KMS-11 (cell line): Measurements from ENCODE around the gene TRIP13.

Experiments used
- H2AFZ ChIP-seq: fragments of 200-600 bp; sonication (generic); 2 replicates; pipeline ENCODE4 v1.6.1; 2016; ENCODE audit warnings: antibody characterized with exemption, mixed run types, low read depth
- H3K27ac ChIP-seq: fragments of 200-600 bp; sonication (generic); 2 replicates; pipeline ENCODE4 v1.6.1; 2016; ENCODE audit warnings: mild to moderate bottlenecking, mixed run types
- H3K27me3 ChIP-seq: fragments of 200-600 bp; sonication (generic); 2 replicates; pipeline ENCODE4 v1.6.1; 2017; ENCODE audit warnings: mild to moderate bottlenecking, low read depth, mixed run types, moderate library complexity; ENCODE audit not compliant: insufficient read depth
- H3K36me3 ChIP-seq: fragments of 200-600 bp; sonication (generic); 2 replicates; pipeline ENCODE4 v1.6.1; 2017; ENCODE audit warnings: mild to moderate bottlenecking, mixed run types; ENCODE audit not compliant: insufficient read depth
- H3K4me1 ChIP-seq: fragments of 200-600 bp; sonication (generic); 2 replicates; pipeline ENCODE4 v1.6.1; 2016; ENCODE audit warnings: mild to moderate bottlenecking, low read depth, mixed run types; ENCODE audit not compliant: poor library complexity, severe bottlenecking
- H3K4me2 ChIP-seq: fragments of 200-600 bp; sonication (generic); 2 replicates; pipeline ENCODE4 v1.7.0; 2016; ENCODE audit warnings: mild to moderate bottlenecking, mixed run types
- H3K4me3 ChIP-seq: fragments of 200-600 bp; sonication (generic); IDR thresholded peaks from 2 replicates; pipeline ENCODE4 v1.6.1; 2017; ENCODE audit warnings: low read depth, low read length, mixed read lengths; ENCODE audit not compliant: insufficient read depth
- H3K79me2 ChIP-seq: fragments of 200-600 bp; sonication (generic); 2 replicates; pipeline ENCODE4 v1.6.1; 2016; ENCODE audit warnings: low read depth, mixed run types; ENCODE audit not compliant: insufficient read depth
- H3K9ac ChIP-seq: fragments of 200-600 bp; sonication (generic); 2 replicates; pipeline ENCODE4 v1.6.1; 2016; ENCODE audit warnings: mild to moderate bottlenecking, mixed run types
- H4K20me1 ChIP-seq: fragments of 200-600 bp; sonication (generic); 2 replicates; pipeline ENCODE4 v1.6.1; 2016; ENCODE audit warnings: mild to moderate bottlenecking, mixed run types; ENCODE audit not compliant: insufficient read depth
- TF ChIP-seq, protein P1 (sequence below): fragments of 200-600 bp; sonication (generic); conservative IDR thresholded peaks from 2 replicates; pipeline ENCODE4 v1.6.1; 2017; ENCODE audit warnings: low read depth, mild to moderate bottlenecking, antibody characterized with exemption, low read length, moderate library complexity, mixed read lengths

TRIP13 gene

DNA sequence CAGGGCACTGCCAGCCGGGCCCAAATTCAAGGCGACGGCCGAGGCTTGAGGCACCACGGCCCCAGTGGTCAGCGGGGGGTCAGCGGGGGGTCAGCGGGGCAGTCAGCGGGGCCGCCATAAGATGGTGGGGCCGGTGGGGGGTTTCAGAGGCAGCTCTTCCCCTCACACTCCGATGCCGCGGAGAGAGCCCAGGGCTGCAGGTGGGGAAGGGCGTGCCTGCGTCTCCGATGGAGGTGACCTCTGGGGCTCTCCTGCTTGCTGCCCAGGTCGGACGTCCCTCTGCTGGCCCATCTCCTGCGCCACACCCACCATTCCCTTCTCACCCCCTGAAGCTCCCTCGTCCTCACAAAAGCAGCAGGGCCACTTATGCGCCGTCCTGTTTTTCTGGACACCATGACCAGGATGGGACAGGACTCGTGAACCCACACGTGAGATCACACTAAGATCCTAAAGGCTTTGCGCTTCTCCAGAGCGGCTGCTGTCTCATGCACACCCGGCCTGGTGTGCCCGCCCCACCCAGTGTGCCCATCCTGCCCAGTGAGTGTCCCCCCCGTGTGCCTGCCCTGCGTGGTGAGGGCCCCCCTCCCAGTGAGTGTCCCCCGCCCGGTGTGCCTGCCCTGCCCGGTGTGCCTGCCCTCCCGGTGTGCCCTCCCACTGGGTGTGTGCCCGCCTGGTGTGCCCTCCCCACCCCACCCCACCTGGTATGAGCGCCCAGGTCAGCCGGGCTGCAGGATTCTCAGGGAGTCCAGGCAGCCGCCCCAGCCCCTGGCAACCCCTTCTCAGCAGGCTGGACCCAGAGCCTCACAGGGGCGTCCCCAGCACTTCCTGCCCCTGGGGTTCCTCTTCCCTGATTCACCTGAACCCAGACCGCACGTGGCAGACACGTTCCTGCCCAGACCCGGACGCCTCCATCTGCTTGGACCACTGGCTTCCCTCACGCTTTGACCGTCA, 67.2 kb downstream of the TRIP13 start:
- peaks cover 52% of the 10 kb centered on the region for H3K4me1 ChIP-seq
- no peaks in the 10 kb centered on the region for H4K20me1 ChIP-seq
- H2AFZ ChIP-seq = no peak overlapping the region
- TF ChIP-seq, protein P1, sequence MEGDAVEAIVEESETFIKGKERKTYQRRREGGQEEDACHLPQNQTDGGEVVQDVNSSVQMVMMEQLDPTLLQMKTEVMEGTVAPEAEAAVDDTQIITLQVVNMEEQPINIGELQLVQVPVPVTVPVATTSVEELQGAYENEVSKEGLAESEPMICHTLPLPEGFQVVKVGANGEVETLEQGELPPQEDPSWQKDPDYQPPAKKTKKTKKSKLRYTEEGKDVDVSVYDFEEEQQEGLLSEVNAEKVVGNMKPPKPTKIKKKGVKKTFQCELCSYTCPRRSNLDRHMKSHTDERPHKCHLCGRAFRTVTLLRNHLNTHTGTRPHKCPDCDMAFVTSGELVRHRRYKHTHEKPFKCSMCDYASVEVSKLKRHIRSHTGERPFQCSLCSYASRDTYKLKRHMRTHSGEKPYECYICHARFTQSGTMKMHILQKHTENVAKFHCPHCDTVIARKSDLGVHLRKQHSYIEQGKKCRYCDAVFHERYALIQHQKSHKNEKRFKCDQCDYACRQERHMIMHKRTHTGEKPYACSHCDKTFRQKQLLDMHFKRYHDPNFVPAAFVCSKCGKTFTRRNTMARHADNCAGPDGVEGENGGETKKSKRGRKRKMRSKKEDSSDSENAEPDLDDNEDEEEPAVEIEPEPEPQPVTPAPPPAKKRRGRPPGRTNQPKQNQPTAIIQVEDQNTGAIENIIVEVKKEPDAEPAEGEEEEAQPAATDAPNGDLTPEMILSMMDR = no peak
- no peaks in the 10 kb centered on the region; the same call in 1 of the 2 replicates for H3K27me3 ChIP-seq
- no peaks in the 10 kb centered on the region; the same call in 1 of the 2 replicates for H3K79me2 ChIP-seq
- H3K9ac ChIP-seq = no peak overlapping the region
- H3K27ac ChIP-seq = no peak overlapping the region
- H3K4me2 ChIP-seq = no peak overlapping the region
- no peaks in the 10 kb centered on the region for H3K36me3 ChIP-seq
- H3K4me3 ChIP-seq = no peak overlapping the region

DNA sequence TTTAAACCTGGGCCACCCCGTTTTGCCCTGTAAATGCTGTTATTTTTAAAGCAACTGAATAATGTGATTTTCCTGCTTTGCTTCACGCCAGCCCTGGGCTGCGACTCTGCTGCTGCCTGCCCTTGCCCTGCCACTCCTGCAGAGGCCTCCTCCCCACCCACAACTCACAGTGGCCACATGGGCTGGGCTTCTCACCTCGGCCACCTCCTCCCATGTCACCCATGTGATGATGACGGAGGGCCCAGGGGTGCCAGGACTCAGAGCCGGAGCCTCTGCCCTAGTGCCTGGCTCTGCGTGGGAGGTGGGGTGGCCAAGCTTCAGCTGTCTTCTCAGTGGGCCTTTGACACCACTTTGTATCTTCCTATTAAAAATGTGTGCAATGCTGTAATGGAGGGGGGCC, 67.9 kb downstream of the TRIP13 start:
- H3K36me3 ChIP-seq = no peaks in the 10 kb centered on the region

DNA sequence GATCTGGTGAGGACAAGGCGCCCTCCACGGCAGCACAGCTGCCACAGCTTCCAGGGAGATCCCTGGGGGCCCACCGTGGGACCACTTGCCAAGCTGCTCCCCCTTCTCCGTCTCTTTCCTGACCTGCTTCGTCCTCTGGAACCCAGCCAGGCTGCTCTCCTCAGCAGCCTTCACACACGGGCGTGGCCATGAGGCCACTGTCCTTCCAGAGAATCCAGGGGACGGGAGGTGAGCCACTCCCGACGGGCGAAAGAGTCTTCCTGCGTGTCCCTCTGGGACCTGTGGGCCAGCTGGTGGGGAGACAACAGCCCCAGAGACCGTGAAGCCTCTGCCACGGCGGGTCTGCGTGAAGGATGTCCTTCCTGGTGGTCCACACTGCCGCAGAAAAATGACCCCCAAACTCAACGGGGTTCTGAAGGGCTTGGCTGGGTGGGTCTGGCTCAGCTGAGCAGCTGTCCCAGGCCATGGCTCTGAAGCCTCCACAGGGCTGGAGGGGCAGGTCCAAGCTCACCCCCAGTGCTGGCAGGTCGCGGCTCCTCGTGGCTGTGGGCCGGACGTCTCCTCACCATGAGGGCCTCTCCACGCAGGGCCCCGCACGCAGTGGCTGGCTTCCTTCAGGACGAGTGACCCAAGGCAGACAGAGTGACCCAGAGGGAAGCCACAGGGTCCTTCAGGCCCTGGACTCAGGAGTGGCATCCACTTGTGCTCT, 68.5 kb downstream of the TRIP13 start:
- Histone ChIP-seq H3K4me1 (peaks cover 61% of the 10 kb centered on the region), H3K27me3 (no peaks in the 10 kb centered on the region; the same call in 1 of the 2 replicates), H2AFZ (no peak overlapping the region), H4K20me1 (no peaks in the 10 kb centered on the region), H3K4me2 (no peak overlapping the region), H3K27ac (peak overlapping the region; percentile 91; the same call in 1 of the 2 replicates), H3K9ac (no peak overlapping the region; the same call in 1 of the 2 replicates), H3K4me3 (no peak overlapping the region), H3K36me3 (no peaks in the 10 kb centered on the region), H3K79me2 (no peaks in the 10 kb centered on the region; the same call in 1 of the 2 replicates)
- TF ChIP-seq, protein P1 = no peak

More for the DNA sequence above, 67.9 kb downstream of the TRIP13 start:
- Histone ChIP-seq H3K27me3 (no peaks in the 10 kb centered on the region; the same call in 1 of the 2 replicates), H3K9ac (no peak overlapping the region; the same call in 1 of the 2 replicates), H3K4me2 (no peak overlapping the region), H3K4me3 (no peak overlapping the region), H3K27ac (peak overlapping the region; percentile 91; the same call in 1 of the 2 replicates), H3K79me2 (no peaks in the 10 kb centered on the region; the same call in 1 of the 2 replicates), H2AFZ (no peak overlapping the region), H3K4me1 (peaks cover 54% of the 10 kb centered on the region), H4K20me1 (no peaks in the 10 kb centered on the region)
- TF ChIP-seq, protein P1 = no peak

DNA sequence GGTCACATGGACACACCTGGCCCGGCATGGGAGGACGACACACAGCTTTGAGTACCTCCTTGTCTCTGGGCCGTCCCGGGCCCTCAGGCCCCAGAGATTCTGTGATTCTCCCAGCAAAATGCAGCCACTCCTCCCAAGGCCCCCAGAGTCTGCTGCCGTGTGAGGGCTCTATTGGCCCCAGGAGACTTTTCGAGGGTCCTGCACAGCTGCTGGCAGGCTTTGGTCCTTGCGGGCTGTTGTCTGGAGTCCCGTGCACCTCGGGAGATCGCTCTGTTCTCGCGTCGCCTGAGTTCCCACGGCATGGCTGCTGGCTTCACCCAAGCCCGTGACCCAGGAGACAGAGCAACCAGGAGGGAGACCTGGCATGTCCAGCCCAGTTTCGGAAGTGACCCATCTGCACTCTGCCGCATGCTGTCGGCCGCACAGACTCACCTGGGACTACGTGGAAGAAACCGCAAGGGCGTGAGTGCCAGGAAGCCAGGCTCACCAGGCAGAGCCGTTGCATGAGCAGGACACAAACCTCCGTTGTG, 69.1 kb downstream of the TRIP13 start:
- no peak overlapping the region for H3K4me3 ChIP-seq
- TF ChIP-seq, protein P1 = no peak
- no peaks in the 10 kb centered on the region for H3K36me3 ChIP-seq
- no peaks in the 10 kb centered on the region for H4K20me1 ChIP-seq
- H3K4me2 ChIP-seq = no peak overlapping the region; the same call in 1 of the 2 replicates
- H3K4me1 ChIP-seq = peaks cover 64% of the 10 kb centered on the region
- H3K27ac ChIP-seq = peak overlapping the region; percentile 91
- no peaks in the 10 kb centered on the region; the same call in 1 of the 2 replicates for H3K79me2 ChIP-seq
- H2AFZ ChIP-seq = no peak overlapping the region
- no peak overlapping the region; the same call in 1 of the 2 replicates for H3K9ac ChIP-seq
- H3K27me3 ChIP-seq = no peaks in the 10 kb centered on the region; the same call in 1 of the 2 replicates
